Ovary (tissue), 9 donors: ENCODE measurements around the gene ITPR2. TPM values are rescaled to one million over a fixed set of nuclear protein-coding genes. Genes with fewer than 3 reads are reported as not detected.
A peak's percentile ranks its signal among the peaks of the same experiment; 100 is the strongest.

Experiments
- DNase-seq, 5 donors: peaks; one replicate each; pipeline ENCODE4 v3.0.0-alpha.2; 2019 to 2020
- H3K27ac ChIP-seq, 2 donors: fragments of 200-600 bp; one replicate each; pipeline versions ENCODE4 v1.5.1 to v1.8.0; 2019 to 2022
- H3K27me3 ChIP-seq: fragments of 200-600 bp; one replicate; pipeline ENCODE4 v1.8.0; 2022
- H3K36me3 ChIP-seq: fragments of 200-600 bp; sonication (generic); one replicate; pipeline ENCODE4 v1.5.1; 2019
- H3K4me1 ChIP-seq: one replicate; pipeline ENCODE4 v1.8.1; 2013; ENCODE audit warnings: mild to moderate bottlenecking, moderate library complexity; ENCODE audit not compliant: insufficient read depth
- H3K4me3 ChIP-seq: fragments of 200-600 bp; sonication (generic); one replicate; pipeline ENCODE4 v1.5.1; 2017
- H3K9me3 ChIP-seq, 2 donors: fragments of 200-600 bp in 1 of 2; sonication (generic) in 1 of 2; one replicate each; pipeline versions ENCODE4 v1.5.1 to v1.8.1; 2013 to 2019; ENCODE audit warnings: mild to moderate bottlenecking in 1 of 2, moderate library complexity in 1 of 2
- EP300 ChIP-seq: sonication (generic); formaldehyde crosslinking; IDR thresholded peaks from one replicate; pipeline ENCODE4 v1.6.1; 2017; ENCODE audit warnings: antibody characterized with exemption
- POLR2A ChIP-seq: fragments of 450-650 bp; IDR thresholded peaks from one replicate; pipeline ENCODE4 v1.6.1; 2017; ENCODE audit warnings: antibody characterized with exemption, mild to moderate bottlenecking, moderate library complexity
- WGBS, 3 donors: extraction: QIAGEN DNeasy Blood & Tissue Kit in 1 of 3; methylation state at CpG; one replicate each; pipeline versions ENCODE4 v1.1.5 to v1.1.7; 2013 to 2017; 5-methylcytosine and 5-hydroxymethylcytosine counted together
- intact Hi-C, 4 donors: fragments of 100-400 bp; cut with DNase I; formaldehyde crosslinking; loops; one replicate each; pipeline versions ENCODE4 v1.11.0 to v1.15.1; 2022 to 2023
- polyA plus RNA-seq, 2 donors: library from polyadenylated mRNA; stranded (reverse); fragments of 200-250 nt in 1 of 2; fragments of 350-450 nt in 1 of 2; fragmentation: Illumina TruSeq in 1 of 2; extraction: RNeasy Lipid Tissue Mini Kit (QIAGEN cat#74804) in 1 of 2; gene quantifications; one replicate each; pipeline ENCODE4 v1.2.3, GENCODE V29; 2013 to 2014
- total RNA-seq, 7 donors: library from RNA; depleted of rRNA in 2 of 7; stranded (reverse); fragments of >200 nt in 2 of 7; fragmentation: NEBNext Ultra II Directional in 3 of 7; extraction: Animal tissue kit (Norgen Biotek cat#: 25700) in 3 of 7; gene quantifications; one replicate each; pipeline versions ENCODE4 v1.1.0 to v1.2.4, GENCODE V29; 2016 to 2023
- TF ChIP-seq, protein P1 (sequence below), 3 donors: fragments of 450-650 bp in 2 of 3; fragments of 200-600 bp in 1 of 3; IDR thresholded peaks; one replicate each; pipeline versions ENCODE4 v1.5.1 to v1.8.0; 2016 to 2022; ENCODE audit warnings: antibody characterized with exemption in 3 of 3, mild to moderate bottlenecking in 1 of 3
- donor health status: DM: no; HTN: no; CAD: no; lungs with moderate emphysema.
- donor health status: DM: no; HTN: no; CAD: no.
- donor health status: Bipolar disorder and iron deficiency.
- donor health status: DM: yes; HTN: yes; CAD: no.
- donor health status: DM: no; HTN: no; CAD: no.
- donor health status: DM: yes; HTN: yes; CAD: no.

Gene ITPR2
- total and polyA plus RNA-seq, 9 donors: 5.9 to 51.1 (median 32.9) TPM

DNA sequence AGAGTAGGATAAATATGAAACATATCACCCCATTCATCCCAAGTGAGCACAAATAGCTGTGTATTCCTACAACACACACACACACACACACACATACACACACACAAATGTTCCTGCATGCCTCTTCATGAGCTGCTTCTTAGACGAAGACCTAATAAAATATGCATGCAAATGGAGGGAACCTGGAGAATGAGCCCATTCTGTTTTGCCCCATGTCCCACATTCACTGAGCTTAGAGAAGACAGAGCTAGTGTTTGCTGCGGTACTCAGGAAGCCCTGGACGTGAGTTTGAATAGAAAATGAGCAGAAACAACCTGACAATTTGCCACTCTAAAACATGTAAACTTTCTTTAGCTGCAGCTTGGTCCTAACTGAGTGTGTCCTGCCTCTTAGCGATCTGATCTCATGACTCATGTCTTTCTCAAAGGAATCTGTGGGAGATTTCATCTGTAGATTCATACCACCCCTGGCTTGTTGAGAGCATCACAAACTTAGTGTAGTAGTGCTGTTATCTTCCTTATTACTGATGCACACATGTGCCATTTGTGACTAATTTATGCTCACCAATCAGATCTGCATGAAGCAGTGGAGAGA is 86.8 kb downstream of the ITPR2 start:
- no peak for DNase-seq
- Histone ChIP-seq H3K4me1 (peaks cover 3% of the 10 kb centered on the region), H3K36me3 (no peaks in the 10 kb centered on the region), H3K27me3 (no peaks in the 10 kb centered on the region), H3K27ac (no peak overlapping the region), H3K4me3 (no peak overlapping the region), H3K9me3 (no peaks in the 10 kb centered on the region)
- WGBS, 3 donors: 90 to 93% (median 91%) methylated on average over 4 of the region's 4 CpGs
- intact Hi-C loops: no loop called here
- no peak for TF ChIP-seq POLR2A
- TF ChIP-seq, protein P1, sequence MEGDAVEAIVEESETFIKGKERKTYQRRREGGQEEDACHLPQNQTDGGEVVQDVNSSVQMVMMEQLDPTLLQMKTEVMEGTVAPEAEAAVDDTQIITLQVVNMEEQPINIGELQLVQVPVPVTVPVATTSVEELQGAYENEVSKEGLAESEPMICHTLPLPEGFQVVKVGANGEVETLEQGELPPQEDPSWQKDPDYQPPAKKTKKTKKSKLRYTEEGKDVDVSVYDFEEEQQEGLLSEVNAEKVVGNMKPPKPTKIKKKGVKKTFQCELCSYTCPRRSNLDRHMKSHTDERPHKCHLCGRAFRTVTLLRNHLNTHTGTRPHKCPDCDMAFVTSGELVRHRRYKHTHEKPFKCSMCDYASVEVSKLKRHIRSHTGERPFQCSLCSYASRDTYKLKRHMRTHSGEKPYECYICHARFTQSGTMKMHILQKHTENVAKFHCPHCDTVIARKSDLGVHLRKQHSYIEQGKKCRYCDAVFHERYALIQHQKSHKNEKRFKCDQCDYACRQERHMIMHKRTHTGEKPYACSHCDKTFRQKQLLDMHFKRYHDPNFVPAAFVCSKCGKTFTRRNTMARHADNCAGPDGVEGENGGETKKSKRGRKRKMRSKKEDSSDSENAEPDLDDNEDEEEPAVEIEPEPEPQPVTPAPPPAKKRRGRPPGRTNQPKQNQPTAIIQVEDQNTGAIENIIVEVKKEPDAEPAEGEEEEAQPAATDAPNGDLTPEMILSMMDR (IDR thresholded peaks at IDR 0.05): no peak
- TF ChIP-seq EP300: no peak

DNA sequence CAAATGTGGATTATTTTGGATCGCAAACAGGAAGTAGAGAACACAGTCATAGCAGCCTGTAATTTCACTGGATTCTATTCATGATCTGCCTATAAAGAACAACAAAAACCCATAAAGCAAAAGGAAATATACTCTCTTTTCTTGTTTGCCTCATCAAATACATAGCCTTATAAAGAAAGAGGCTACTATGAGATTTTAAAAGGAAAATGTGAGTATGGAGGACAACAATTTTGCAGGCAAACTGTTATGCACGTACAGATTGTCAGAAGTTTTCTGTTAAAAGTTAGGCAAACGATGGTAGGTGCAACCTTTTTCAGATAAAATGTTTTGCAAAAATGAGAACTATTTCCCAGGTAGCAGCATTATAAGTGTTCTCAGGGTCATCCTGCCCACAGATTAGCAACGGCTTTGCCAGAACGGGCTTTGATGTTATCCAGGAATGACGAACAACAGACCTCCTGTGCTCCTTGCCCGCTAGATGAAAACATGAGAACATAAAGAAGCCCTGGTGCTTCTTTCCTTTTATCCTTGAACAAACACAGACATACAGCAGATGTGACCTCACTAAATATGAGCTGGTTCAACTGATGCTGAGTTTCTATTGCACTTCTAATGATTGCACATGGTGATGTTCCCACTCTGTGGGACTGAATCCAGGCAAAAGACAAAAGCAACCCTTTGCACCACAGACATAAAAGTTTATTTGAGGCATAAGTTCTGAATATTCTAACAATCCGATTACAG is 88.1 kb downstream of the ITPR2 start:
- Histone ChIP-seq H3K4me3 (no peak overlapping the region), H3K9me3 (no peaks in the 10 kb centered on the region), H3K4me1 (peaks cover 5% of the 10 kb centered on the region), H3K27me3 (no peaks in the 10 kb centered on the region), H3K27ac (peak overlapping the region in 1 of 2 donors; percentile 17), H3K36me3 (no peaks in the 10 kb centered on the region)
- DNase-seq: no peak
- no peak for TF ChIP-seq POLR2A
- TF ChIP-seq, protein P1 (IDR thresholded peaks at IDR 0.05): no peak
- no peak for TF ChIP-seq EP300
- intact Hi-C loops: no loop called here
- 24 to 33% (median 25%) methylated on average over 8 of the region's 8 CpGs for WGBS, 3 donors

DNA sequence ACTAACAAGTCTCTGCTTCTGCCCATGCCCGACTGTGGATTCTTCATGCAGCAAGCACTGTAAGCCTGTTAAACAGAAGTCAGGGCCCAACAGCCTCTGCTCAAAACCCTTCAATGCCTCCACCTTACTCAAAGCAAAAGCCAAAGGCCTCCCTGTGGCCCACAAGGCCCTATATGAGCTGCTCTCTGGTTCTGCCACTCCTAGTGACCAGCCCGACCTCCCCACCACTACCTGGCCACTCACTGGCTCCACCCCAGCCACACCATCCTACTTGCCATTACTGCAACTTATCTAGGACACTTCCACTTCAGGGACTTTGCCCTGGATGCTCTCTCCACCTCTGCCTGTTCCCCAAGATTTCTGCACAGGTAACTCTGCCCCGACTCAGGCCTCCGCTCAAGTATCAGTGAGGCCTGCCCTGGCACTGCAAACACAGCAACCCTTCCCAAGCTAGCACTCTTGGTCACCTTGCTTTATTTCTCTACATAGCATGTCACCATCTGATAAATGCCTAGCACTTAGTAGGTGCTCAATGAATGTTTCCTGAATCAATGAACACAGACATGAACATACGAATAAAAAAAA is 88.9 kb downstream of the ITPR2 start:
- H3K27me3 ChIP-seq: no peaks in the 10 kb centered on the region
- intact Hi-C loops: no loop called here
- no peaks in the 10 kb centered on the region for H3K36me3 ChIP-seq
- H3K4me1 ChIP-seq: peaks cover 5% of the 10 kb centered on the region
- 85 to 93% (median 89%) methylated on average over 5 of the region's 5 CpGs for WGBS, 3 donors
- no peak for DNase-seq
- TF ChIP-seq POLR2A (no peak), EP300 (no peak)
- TF ChIP-seq, protein P1 (IDR thresholded peaks at IDR 0.05): no peak
- no peaks in the 10 kb centered on the region for H3K9me3 ChIP-seq
- no peak overlapping the region for H3K27ac ChIP-seq
- H3K4me3 ChIP-seq: no peak overlapping the region

DNA sequence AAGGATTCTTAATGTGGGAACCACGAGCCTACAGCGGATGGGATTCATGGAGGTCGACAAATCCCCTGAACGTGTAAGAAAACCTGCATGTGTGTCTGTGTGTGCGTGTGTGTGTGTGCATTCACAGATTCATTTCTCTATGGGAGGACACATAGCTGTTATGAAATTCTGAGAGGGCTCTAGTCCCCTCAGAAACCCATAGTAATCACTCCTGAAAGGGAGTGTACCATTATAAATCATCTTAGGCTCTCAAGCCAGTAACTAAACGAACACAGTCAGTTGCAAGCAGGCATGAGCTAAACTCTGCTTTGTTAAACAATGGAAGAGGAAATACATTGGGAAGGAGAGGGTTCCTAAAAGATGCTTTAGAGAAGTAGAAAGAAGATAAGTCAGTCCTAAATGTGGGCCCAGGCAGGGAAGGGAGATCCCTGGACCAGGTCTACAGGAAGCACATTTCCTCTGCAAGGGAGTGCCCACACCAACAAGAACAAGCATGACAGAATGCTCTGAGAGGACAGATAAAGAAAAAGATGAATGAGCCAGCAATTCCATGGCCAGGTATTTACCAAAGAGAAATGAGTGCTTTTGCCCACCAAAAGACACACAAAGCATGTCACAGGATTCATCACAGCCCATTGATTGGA is 91.3 kb downstream of the ITPR2 start:
- Histone ChIP-seq H3K9me3 (no peaks in the 10 kb centered on the region), H3K27ac (no peak overlapping the region), H3K27me3 (no peaks in the 10 kb centered on the region), H3K4me3 (no peak overlapping the region), H3K4me1 (peaks cover 5% of the 10 kb centered on the region), H3K36me3 (no peaks in the 10 kb centered on the region)
- TF ChIP-seq, protein P1 (IDR thresholded peaks at IDR 0.05): no peak
- TF ChIP-seq EP300 (no peak), POLR2A (no peak)
- DNase-seq: no peak
- 46 to 53% (median 52%) methylated on average over 6 of the region's 6 CpGs for WGBS, 3 donors
- intact Hi-C loops: no loop called here
